Gastroesophageal sphincter (tissue), 3 donors: ENCODE data around the gene MINDY4.

Source experiments
- POLR2A ChIP-seq, 2 donors: fragments of 450-650 bp; IDR thresholded peaks; one replicate each; pipeline ENCODE4 v1.6.1; 2017; ENCODE audit warnings: antibody characterized with exemption in 2 of 2, mild to moderate bottlenecking in 2 of 2, moderate library complexity in 1 of 2
- POLR2AphosphoS5 ChIP-seq: sonication (generic); formaldehyde crosslinking; IDR thresholded peaks from one replicate; pipeline ENCODE4 v1.6.1; 2017; ENCODE audit warnings: antibody characterized with exemption
- TF ChIP-seq, protein P1 (sequence below), 4 experiments: fragments of 200-600 bp in 2 of 4; fragments of 450-650 bp in 2 of 4; sonication (generic) in 1 of 4; IDR thresholded peaks; one replicate each; pipeline ENCODE4 v1.5.1; 2017 to 2019; ENCODE audit warnings: antibody characterized with exemption in 4 of 4, mild to moderate bottlenecking in 2 of 4, moderate library complexity in 2 of 4

- TF ChIP-seq POLR2AphosphoS5 (no peak), POLR2A (IDR thresholded peaks at IDR 0.05) (no peak)
- TF ChIP-seq, protein P1, sequence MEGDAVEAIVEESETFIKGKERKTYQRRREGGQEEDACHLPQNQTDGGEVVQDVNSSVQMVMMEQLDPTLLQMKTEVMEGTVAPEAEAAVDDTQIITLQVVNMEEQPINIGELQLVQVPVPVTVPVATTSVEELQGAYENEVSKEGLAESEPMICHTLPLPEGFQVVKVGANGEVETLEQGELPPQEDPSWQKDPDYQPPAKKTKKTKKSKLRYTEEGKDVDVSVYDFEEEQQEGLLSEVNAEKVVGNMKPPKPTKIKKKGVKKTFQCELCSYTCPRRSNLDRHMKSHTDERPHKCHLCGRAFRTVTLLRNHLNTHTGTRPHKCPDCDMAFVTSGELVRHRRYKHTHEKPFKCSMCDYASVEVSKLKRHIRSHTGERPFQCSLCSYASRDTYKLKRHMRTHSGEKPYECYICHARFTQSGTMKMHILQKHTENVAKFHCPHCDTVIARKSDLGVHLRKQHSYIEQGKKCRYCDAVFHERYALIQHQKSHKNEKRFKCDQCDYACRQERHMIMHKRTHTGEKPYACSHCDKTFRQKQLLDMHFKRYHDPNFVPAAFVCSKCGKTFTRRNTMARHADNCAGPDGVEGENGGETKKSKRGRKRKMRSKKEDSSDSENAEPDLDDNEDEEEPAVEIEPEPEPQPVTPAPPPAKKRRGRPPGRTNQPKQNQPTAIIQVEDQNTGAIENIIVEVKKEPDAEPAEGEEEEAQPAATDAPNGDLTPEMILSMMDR (IDR thresholded peaks at IDR 0.05), result no peak
Measured at GRCh38 chr7:30916255-30916654, 145.0 kb downstream of the MINDY4 start.
